Activated effector memory CD4-positive, alpha-beta T cell treated with Interleukin-2 at 50 U/mL for 16 hours (primary cell): ENCODE data around the gene CFAP45.
A peak's percentile ranks its signal among the peaks of the same experiment; 100 is the strongest.

ENCODE experiments used
- DNase-seq: peaks from one replicate; pipeline ENCODE4 v3.0.0-alpha.2; 2020

CFAP45 gene, protein sequence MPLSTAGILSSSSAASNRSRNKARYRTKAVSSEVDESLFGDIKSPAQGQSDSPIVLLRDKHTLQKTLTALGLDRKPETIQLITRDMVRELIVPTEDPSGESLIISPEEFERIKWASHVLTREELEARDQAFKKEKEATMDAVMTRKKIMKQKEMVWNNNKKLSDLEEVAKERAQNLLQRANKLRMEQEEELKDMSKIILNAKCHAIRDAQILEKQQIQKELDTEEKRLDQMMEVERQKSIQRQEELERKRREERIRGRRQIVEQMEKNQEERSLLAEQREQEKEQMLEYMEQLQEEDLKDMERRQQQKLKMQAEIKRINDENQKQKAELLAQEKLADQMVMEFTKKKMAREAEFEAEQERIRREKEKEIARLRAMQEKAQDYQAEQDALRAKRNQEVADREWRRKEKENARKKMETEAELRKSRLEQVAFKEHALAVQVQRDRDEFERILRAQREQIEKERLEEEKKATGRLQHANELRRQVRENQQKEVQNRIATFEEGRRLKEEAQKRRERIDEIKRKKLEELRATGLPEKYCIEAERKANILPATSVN

DNA sequence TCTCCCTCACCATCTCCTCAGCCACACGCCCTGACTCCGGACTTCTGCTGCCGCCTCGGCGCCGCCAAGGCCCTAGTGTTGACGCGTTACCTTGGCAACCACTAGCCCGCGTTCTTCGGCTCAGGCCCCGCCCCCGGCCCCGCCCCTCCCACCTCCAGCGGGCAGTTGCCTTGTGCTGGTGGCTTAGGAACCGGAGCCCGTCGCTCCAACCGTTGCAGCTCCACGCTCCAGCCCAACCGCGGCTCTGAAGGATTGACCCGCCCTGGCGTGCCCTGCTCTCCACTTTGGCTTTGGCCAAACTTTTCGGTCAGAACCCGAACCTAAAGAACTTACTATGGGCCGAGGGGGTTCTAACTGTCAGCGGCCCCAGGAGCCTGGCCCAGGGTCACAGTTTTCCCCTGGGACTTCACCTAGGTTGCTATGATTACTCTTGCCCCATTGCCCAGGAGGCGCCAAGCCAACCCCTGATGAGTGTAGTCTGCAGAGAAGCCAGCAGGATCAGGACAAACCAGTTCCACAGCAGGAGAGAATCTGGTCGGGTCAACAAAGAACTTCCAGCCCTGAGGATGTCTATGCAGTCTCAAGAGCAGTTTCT is at the start of gene CFAP45:
Gene CFAP45 (minus strand): TSS at position 80 of the 595 bp plus-strand sequence. CDS start 67 bp downstream, at position 13.
- DNase-seq, result no peak

DNA sequence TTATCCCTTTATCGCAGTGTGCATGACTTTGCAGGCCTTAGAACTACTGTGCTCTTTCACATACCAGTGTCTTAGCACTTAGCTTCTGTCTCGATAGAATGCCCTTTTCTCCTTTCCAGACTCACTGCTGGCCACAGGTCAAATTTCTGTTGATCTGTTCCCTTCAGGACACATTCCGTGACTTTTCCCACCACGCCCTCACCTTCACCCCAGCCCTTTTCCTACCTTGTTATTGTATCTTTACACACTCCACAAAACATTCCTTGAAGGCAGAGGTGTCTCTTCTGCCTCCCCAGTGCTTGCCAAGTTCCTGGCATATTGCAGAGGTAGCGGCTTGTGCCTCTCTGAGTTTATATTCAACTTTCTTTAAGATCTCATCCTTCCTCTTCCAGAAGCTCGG is 49.2 kb upstream of the CFAP45 start:
- DNase-seq, result no peak

DNA sequence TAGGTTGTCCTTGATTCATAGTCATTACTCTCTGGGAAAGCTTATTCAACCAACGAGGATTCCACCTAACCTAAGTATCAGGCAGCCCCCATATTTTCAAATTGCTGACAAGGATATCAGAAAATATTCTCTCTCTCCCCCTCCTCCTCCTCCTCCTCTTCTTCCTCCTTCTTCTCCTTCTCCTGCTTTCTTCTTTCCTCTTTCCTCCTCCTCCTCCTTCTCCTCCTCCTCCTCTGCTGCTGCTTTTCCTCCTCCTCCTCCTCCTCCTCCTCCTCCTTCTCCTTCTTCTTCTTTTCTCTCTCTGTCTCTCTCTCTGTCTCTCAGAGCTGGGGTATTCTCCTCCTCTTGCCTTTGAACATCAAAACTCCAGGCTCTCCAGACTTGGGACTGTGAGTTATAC is 48.0 kb upstream of the CFAP45 start:
- no peak for DNase-seq

GRCh38 chr1:159946242-159947187 is 46.5 kb upstream of the CFAP45 start:
- DNase-seq, result no peak

GRCh38 chr1:159945483-159946241 is 45.7 kb upstream of the CFAP45 start, which contains the start of gene IGSF9:
IGSF9 (minus strand) TSS chr1:159945613; CDS start chr1:159943454, 2,159 bp downstream.
- DNase-seq, result peak; percentile 49

DNA sequence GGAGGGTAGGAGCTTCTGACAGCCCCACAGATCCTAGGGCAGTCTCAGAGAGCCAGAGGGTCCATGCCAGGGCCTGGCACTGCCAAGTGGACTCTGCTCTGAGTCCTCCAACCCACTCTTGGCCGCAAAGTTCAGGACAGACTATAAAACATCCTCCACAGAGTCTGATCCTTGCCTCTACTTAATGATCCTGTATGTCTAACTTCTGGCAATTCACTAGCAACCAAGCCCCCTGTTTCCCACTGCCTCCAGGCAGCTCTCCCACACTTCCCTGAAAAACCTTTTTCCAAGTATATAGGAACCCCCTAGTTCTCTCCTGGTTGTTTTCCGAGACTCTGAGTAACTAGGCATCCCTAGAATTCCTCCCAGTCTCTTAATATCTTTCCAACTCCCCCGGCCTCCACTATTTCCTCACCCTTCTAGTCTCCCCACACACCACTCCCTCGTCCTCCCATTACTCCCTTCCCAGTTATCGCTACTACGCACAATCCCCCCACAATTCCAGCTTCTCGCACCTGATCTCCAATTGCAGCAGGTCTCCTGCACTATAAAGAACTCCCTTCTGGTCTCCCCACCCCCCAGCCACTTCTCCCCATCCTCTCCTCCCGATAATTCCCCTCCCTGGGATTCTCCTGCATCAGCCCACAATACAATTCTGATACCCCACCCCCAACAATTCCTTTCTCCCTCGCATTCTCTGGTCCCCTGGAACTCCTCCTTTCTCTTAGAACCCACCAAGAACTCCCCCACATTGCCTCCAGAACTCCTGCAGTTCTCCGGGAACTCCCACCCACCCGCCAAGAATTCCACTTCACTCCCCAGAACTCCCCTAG is 44.9 kb upstream of the CFAP45 start:
- DNase-seq, result no peak

DNA sequence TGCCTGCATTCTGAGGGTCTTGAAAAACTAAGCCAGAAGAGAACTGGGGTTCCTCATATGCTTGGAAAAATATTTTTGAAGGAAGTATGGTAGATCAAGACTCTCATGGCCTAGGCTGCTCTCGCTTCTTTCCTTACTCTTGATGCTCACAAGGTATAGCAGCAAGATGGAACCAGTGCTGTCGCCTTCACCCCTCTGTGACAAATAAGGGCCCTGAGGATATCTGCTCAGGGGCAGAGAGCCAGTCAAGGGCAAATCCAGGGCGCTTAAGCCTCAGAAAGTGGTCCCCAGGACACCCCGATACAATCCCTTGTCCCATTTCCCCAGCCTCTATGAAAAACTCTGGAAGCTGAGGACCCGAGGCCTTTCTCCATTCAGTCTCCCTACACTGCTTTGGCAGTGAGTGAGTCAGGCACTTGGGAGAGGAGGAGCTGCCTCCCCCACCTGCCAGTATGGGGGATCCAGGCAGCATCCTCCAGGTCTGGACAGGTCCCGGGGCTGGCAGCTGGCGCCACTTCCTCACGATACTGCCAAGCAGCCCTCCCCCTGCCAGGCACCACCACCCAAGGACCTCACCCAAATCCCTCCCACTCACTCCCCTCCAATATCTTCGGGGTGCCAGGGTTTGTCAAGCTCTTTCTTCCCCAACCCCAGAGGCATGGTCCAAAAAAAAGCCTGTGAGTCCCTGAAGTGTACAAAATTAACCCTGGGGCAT is 44.1 kb upstream of the CFAP45 start:
- no peak for DNase-seq

DNA sequence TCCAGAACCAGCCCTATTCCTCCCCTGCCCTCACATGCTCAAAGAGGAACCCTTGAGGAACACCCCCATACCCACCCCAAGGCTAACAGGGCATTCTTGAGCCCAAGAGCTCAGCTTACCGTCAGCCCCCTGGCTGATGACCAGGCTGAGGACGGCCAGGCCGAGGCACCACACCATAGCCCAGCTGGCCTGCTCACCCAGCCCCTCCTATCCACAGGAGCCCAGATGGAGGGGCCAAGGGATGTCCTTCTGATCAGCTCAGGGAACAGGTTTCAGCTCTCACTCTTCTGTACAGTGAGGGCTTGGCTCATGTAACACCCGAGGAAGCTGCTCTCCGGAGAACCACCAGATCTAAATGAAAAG is 43.3 kb upstream of the CFAP45 start:
- DNase-seq, result no peak

GRCh38 chr1:159942632-159943277 is 42.8 kb upstream of the CFAP45 start:
- no peak for DNase-seq

DNA sequence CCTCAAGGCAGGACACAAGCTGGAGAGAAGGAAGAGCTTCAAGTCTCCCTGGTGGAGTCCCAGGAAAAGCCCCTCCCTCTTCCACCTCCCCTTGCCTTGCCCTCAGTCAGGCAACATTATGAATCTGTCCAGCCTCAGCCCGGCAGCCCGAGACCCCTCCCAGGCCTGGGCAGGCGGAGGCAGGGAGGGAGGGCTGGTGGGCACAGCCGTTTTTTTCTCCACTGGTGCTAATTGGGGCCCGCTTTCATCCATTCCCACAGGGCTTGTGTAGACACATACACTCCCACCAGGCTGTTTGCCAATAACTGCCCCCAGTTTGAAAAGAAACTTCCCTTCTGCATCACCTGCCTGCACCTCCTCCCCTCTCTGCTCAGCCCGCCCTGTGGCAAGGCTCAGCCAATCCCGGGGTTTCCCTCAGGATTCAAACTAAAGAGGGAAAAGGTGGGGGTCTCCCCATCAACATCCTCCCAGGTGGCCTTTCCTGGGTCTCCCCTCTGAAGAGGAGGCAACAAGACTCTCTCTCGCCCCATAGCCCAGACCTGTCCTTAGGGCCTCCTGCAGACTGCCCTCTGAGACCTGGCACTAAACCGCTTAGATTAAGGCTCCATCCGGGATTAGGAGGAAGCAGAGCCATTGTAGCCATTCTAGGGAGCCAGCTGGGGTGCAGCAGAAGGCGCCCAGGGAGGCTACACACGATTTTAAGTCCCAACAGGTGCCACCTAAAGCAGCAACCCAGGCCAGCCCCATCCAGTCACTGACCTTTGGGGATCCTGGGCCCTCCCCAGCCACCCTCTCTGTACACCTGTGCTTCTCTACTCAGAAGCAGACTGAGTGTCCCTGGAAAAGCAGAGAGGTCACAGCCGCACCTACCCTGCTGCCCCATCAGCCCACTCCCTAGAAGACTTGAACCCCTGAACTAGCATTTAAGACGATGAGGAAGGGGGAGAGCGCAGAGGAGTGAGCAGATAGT is 41.9 kb upstream of the CFAP45 start:
- DNase-seq, result no peak

GRCh38 chr1:159941141-159941540 is 41.2 kb upstream of the CFAP45 start:
- no peak for DNase-seq

GRCh38 chr1:159940006-159940620 is 40.1 kb upstream of the CFAP45 start:
- DNase-seq, result no peak

GRCh38 chr1:159939678-159940002 is 39.7 kb upstream of the CFAP45 start:
- DNase-seq, result no peak

DNA sequence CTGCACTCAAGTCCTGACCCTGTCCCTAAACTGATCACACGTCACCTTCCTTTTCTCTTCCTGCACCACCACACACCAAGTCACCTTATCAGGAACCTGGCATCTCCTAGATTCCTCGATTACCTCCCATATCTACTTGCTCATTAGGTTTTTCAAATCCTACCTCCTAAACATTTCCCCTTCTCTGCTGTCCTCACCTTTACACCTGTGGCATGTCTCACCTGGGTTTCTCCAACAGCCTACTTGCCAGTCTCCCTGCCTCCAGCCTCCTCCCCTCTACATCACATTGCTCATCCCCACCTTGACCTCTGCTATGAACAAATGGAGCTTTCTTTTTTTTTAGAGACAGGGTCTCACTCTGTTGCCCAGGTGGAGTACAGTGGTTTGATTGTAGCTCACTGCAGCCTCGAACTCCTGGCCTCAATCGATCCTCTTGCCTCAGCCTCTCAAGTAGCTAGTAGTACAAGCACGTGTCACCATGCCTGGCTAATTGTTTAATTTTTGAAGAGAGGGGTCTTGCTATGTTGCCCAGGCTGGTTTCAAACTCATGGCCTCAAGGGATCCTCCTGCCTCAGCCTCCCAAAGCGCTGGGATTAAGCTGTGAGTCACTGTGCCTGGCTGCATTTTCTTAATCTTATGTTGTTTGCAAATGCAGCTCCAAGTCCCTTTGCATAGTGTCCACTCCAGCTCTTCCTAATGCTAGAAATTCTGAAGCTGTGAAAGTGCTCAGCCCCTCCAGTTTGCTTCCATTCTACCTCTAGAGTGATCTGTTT is 39.1 kb upstream of the CFAP45 start:
- DNase-seq, result no peak

DNA sequence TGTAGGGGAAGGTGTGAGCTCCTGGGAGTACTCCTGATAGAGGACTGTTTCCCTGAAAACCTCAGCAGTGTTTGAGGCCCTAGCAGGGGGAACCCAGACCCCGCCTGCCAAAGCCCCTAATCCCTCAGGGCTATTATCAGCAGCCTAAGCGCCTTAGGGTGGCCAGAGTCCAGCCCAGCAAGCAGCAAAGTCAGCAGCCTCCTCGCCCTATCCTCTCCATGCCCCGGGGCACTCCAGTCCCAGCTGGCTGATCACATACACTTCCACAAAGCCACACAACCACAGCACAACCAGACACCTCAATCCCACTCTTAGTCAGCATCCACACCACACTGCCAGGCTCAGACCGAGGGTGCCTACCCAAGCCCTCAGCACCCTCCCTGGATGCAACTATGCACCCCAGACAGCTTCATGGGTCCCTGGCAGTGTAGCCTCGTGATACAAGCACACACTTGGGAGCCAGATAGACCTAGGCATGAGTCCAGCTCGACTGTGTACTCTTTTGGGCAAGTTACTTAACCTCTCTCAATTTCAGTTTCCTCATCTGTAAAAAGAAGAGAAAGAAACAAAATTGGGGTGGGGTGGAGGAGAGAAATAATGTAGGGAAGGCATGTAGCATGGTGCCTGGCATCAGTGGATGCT is 38.4 kb upstream of the CFAP45 start:
- DNase-seq, result no peak

- DNase-seq, result no peak
Measured at GRCh38 chr1:159937054-159937750, 37.2 kb upstream of the CFAP45 start.
